Pancreas (tissue), 10 donors: ENCODE data around the gene KRT72. TPM values are rescaled to one million over a fixed set of nuclear protein-coding genes. Genes with fewer than 3 reads are reported as not detected.

ENCODE experiments used
- ATAC-seq, 4 donors: fragments of 200-7000 bp; cut with Tn5 transposase; one replicate each; pipeline versions ENCODE4 v1.8.0 to v1.9.1; 2020; ENCODE audit warnings: mild to moderate bottlenecking in 4 of 4, moderate library complexity in 4 of 4
- DNase-seq, 6 donors: peaks; one replicate each; pipeline ENCODE4 v3.0.0-alpha.2; 2020
- FAIRE-seq: peaks from 2 replicates; lab custom pipeline; 2012; peaks lifted over from hg19 to GRCh38; lab: Jason Lieb, UNC
- H3K27ac ChIP-seq, 4 donors: fragments of 200-600 bp; sonication (generic); 1 replicate in 3 of 4; 2 replicates in 1 of 4; pipeline versions ENCODE4 v1.5.0 to v1.8.0; 2020
- H3K27me3 ChIP-seq, 4 donors: fragments of 200-600 bp; one replicate each; pipeline ENCODE4 v1.8.0; 2021
- H3K36me3 ChIP-seq, 3 donors: fragments of 200-600 bp; sonication (generic) in 1 of 3; one replicate each; pipeline versions ENCODE4 v1.5.0 to v1.8.0; 2020 to 2021
- H3K4me1 ChIP-seq, 3 donors: fragments of 200-600 bp; one replicate each; pipeline ENCODE4 v1.8.0; 2021
- H3K4me3 ChIP-seq, 4 donors: fragments of 200-600 bp; sonication (generic) in 2 of 4; one replicate each; pipeline versions ENCODE4 v1.5.0 to v1.8.0; 2020 to 2021
- H3K9me3 ChIP-seq, 4 donors: fragments of 200-600 bp; one replicate each; pipeline ENCODE4 v1.8.0; 2021
- WGBS, 2 donors: extraction: QIAGEN DNeasy Blood & Tissue Kit; methylation state at CpG; one replicate each; pipeline ENCODE4 v1.1.7; 2013; 5-methylcytosine and 5-hydroxymethylcytosine counted together
- intact Hi-C, 3 donors: fragments of 100-400 bp; cut with DNase I; formaldehyde crosslinking; loops; one replicate each; pipeline versions ENCODE4 v1.11.1 to v1.14.2; 2022
- polyA plus RNA-seq, 2 donors: library from polyadenylated mRNA; stranded (reverse); fragments of 200-250 nt; gene quantifications; one replicate each; pipeline ENCODE4 v1.2.3, GENCODE V29; 2013
- total RNA-seq, 6 donors: library from RNA; stranded (reverse); fragmentation: NEBNext Ultra II Directional in 4 of 6; extraction: Animal tissue kit (Norgen Biotek cat#: 25700) in 4 of 6; gene quantifications; one replicate each; pipeline versions ENCODE4 v1.2.1 to v1.2.4, GENCODE V29; 2021 to 2023
- TF ChIP-seq, protein P1 (sequence below), 4 donors: fragments of 200-600 bp; sonication (generic) in 3 of 4; IDR thresholded peaks; one replicate each; pipeline versions ENCODE4 v1.5.0 to v1.8.0; 2021; ENCODE audit warnings: antibody characterized with exemption in 4 of 4
- donor health status: healthy with polysubstance abuse.
- donor health status: DM: no; HTN: no; CAD: no; lungs with moderate emphysema.
- donor health status: DM: no; HTN: no; CAD: no.
- donor health status: control.
- donor health status: control.
- donor health status: Bipolar disorder and iron deficiency.
- donor health status: DM: yes; HTN: yes; CAD: no.
- donor health status: DM: no; HTN: no; CAD: no.
- donor health status: DM: no; HTN: no; CAD: no.
- donor health status: DM: yes; HTN: yes; CAD: no.

KRT72 gene
- total and polyA plus RNA-seq, 8 donors: 0.09 TPM; not detected in 7

DNA sequence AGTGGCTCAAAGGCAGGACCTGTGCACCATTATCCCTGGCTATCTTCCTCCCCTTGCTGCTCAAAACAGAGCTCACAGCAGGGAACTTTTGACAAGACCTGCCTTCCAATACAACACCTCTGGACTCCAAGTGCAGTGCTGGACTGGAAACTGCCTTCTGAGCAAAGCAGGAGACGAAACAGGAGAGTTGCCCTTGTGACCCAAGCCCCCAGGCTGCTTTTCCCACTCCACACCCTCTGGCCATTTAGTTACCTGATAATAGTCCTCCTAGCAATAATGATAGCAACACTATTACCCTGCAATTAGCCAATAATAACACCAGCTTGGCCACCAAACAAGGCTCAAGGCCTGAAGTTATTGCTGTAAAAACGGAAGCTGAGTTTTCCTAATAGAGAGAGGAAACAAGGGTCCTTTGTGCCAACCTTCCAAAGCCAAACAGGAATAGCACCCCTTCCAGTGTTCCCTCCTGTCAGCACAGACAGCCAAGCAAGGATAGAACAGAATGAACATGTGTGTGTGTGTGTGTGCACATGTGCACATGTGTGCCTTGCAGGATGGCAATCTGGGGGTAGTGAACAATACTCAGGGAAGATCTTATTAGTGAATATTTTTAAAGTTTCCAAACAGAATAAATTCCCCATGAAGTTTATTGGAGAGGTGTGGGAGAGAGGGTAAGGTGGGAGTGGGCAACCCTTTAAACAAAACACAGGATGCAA, 26.3 kb upstream of the KRT72 start:
- FAIRE-seq: no peak
- peaks cover 0 to 3% (median 0%) of the 10 kb centered on the region in 4 donors for H3K27me3 ChIP-seq
- H3K4me3 ChIP-seq: no peak overlapping the region
- H3K27ac ChIP-seq: no peak overlapping the region
- H3K9me3 ChIP-seq: no peaks in the 10 kb centered on the region
- TF ChIP-seq, protein P1, sequence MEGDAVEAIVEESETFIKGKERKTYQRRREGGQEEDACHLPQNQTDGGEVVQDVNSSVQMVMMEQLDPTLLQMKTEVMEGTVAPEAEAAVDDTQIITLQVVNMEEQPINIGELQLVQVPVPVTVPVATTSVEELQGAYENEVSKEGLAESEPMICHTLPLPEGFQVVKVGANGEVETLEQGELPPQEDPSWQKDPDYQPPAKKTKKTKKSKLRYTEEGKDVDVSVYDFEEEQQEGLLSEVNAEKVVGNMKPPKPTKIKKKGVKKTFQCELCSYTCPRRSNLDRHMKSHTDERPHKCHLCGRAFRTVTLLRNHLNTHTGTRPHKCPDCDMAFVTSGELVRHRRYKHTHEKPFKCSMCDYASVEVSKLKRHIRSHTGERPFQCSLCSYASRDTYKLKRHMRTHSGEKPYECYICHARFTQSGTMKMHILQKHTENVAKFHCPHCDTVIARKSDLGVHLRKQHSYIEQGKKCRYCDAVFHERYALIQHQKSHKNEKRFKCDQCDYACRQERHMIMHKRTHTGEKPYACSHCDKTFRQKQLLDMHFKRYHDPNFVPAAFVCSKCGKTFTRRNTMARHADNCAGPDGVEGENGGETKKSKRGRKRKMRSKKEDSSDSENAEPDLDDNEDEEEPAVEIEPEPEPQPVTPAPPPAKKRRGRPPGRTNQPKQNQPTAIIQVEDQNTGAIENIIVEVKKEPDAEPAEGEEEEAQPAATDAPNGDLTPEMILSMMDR (IDR thresholded peaks at IDR 0.05): no peak
- no peak for DNase-seq
- WGBS, 2 donors: 56 to 57% methylated on average over 2 of the region's 2 CpGs
- H3K4me1 ChIP-seq: no peaks in the 10 kb centered on the region
- no peaks in the 10 kb centered on the region for H3K36me3 ChIP-seq
- intact Hi-C loops: no loop called here
- no peak for ATAC-seq

- H3K4me3 ChIP-seq: no peak overlapping the region
- FAIRE-seq: no peak
- no peak for DNase-seq
- no peaks in the 10 kb centered on the region for H3K36me3 ChIP-seq
- ATAC-seq: no peak
- WGBS, 2 donors: 84 to 85% methylated on average over 5 of the region's 5 CpGs
- H3K9me3 ChIP-seq: no peaks in the 10 kb centered on the region
- TF ChIP-seq, protein P1 (IDR thresholded peaks at IDR 0.05): no peak
- no peaks in the 10 kb centered on the region for H3K4me1 ChIP-seq
- no peak overlapping the region for H3K27ac ChIP-seq
- intact Hi-C loops: no loop called here
- H3K27me3 ChIP-seq: no peaks in the 10 kb centered on the region
Measured at GRCh38 chr12:52622349-52622748, 21.1 kb upstream of the KRT72 start.

- H3K27ac ChIP-seq: no peak overlapping the region
- H3K4me3 ChIP-seq: no peak overlapping the region
- no peaks in the 10 kb centered on the region for H3K27me3 ChIP-seq
- no peaks in the 10 kb centered on the region for H3K4me1 ChIP-seq
- ATAC-seq (no peak), DNase-seq (no peak), FAIRE-seq (no peak)
- WGBS, 2 donors: 67 to 74% methylated on average over 2 of the region's 2 CpGs
- no peaks in the 10 kb centered on the region for H3K36me3 ChIP-seq
- H3K9me3 ChIP-seq: no peaks in the 10 kb centered on the region
- intact Hi-C loops: no loop called here
- TF ChIP-seq, protein P1 (IDR thresholded peaks at IDR 0.05): no peak
Measured at GRCh38 chr12:52618866-52619265, 17.6 kb upstream of the KRT72 start.

DNA sequence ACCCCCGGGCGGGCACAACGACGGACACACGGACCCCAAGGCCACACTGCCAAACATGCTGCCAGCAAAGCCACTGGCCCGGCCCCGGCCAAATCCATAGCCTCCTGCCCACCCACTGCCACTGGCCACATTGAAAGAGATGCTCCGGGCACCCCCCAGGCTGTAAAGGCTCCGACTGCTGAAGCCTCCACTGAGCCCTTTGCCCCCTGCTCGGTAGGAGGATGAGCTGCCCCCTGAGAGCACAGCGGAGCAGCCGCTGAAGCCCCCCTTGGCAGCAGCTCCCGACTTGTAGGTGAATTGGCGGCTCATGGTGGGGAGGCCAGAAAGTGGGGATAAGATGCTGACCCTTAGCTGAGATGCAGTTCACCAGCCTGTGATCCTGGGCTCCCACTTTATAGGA, 17.0 kb upstream of the KRT72 start, which contains the start of gene KRT73:
TSS of gene KRT73 (minus strand) at position 344 of the 400 bp plus-strand sequence. CDS start at position 309, 35 bp downstream.
- H3K9me3 ChIP-seq: no peaks in the 10 kb centered on the region
- no peaks in the 10 kb centered on the region for H3K36me3 ChIP-seq
- no peak within 1 kb of the TSS for H3K4me3 ChIP-seq
- no peak within 1 kb of the TSS for H3K27ac ChIP-seq
- H3K4me1 ChIP-seq: no peaks in the 10 kb centered on the region
- no peaks in the 10 kb centered on the region for H3K27me3 ChIP-seq
- DNase-seq (peak in 1 of 6 donors; percentile 40), ATAC-seq (no peak), FAIRE-seq (no peak)
- TF ChIP-seq, protein P1 (IDR thresholded peaks at IDR 0.05): no peak
- intact Hi-C loops: no loop called here
- WGBS, 2 donors: 62 to 79% methylated on average over 14 of the region's 14 CpGs

DNA sequence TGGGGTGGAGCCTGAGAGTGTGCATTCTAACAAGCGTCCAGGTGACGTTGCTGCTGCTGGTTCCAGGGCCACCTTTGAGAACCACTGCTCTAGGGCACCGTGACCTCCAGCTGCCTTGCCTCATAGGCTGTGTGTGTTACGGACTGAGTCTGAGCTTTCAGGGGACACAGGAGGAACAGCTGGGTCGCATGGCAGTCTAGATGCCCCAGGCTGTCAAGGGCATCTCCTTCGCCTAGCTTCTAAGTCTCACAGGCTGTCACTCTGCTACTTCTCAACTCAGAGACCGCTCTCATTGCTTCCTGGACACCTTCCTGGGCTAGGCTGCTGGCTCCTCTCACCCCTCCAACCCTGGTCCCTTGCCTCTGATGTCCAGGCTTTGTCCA, 16.1 kb upstream of the KRT72 start:
- Histone ChIP-seq H3K27ac (no peak overlapping the region), H3K9me3 (no peaks in the 10 kb centered on the region), H3K4me1 (no peaks in the 10 kb centered on the region), H3K36me3 (no peaks in the 10 kb centered on the region), H3K4me3 (no peak overlapping the region), H3K27me3 (no peaks in the 10 kb centered on the region)
- DNase-seq (no peak), FAIRE-seq (no peak), ATAC-seq (no peak)
- TF ChIP-seq, protein P1 (IDR thresholded peaks at IDR 0.05): no peak
- intact Hi-C loops: no loop called here
- 64 to 80% methylated on average over 7 of the region's 7 CpGs for WGBS, 2 donors
